MM.1S (cell line): ENCODE results near the gene ZNF138.

Experiments
- EZH2 ChIP-seq: fragments of 300-600 bp; sonication (generic); optimal IDR thresholded peaks from 2 replicates; pipeline ENCODE3; 2017; ENCODE audit warnings: low read depth, mild to moderate bottlenecking, antibody characterized with exemption, low read length, mixed read lengths
- EZH2phosphoT487 ChIP-seq: fragments of 300-600 bp; sonication (generic); IDR thresholded peaks from 2 replicates; pipeline ENCODE4 v1.6.1; 2018; ENCODE audit warnings: antibody characterized with exemption, low read length
- TF ChIP-seq, protein P1 (sequence below): fragments of 300-600 bp; sonication (generic); IDR thresholded peaks from 2 replicates; pipeline ENCODE4 v1.5.1; 2016; ENCODE audit warnings: antibody characterized with exemption, low read length, mixed read lengths

DNA sequence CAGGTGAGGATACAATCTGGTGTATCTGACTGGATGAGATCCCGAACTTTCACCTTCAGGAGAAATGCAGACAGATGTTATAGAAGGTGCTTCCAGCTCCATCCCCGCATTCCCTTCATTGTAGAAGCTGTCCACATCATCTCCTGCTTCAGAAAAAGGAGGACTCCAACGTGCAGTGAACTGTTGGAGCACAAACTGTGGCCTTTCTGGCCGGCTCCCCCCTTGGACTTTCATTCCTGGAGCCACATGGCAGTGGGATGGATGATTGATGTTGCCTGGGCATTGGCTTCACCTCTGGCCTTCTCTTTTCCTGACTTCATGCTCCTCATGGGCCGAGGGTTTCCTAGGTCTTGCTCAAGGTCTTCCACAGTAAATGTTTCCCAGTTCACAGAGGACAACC, 79.3 kb downstream of the ZNF138 start:
- TF ChIP-seq EZH2 (no peak), EZH2phosphoT487 (no peak)
- TF ChIP-seq, protein P1, sequence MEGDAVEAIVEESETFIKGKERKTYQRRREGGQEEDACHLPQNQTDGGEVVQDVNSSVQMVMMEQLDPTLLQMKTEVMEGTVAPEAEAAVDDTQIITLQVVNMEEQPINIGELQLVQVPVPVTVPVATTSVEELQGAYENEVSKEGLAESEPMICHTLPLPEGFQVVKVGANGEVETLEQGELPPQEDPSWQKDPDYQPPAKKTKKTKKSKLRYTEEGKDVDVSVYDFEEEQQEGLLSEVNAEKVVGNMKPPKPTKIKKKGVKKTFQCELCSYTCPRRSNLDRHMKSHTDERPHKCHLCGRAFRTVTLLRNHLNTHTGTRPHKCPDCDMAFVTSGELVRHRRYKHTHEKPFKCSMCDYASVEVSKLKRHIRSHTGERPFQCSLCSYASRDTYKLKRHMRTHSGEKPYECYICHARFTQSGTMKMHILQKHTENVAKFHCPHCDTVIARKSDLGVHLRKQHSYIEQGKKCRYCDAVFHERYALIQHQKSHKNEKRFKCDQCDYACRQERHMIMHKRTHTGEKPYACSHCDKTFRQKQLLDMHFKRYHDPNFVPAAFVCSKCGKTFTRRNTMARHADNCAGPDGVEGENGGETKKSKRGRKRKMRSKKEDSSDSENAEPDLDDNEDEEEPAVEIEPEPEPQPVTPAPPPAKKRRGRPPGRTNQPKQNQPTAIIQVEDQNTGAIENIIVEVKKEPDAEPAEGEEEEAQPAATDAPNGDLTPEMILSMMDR = no peak
